ENCODE results near the gene FANCC.
"Not testable (repeated sequence)": the region's sequence is repeated elsewhere in the genome, so short reads cannot be mapped to it uniquely, and the experiment has no call there.

FANCC gene

GRCh38 chr9:95330720-95331404 lies 13.4 kb upstream of the FANCC start:
- no peak for DNase-seq (ENCODE audit: low read depth in 2 of 2)

DNA sequence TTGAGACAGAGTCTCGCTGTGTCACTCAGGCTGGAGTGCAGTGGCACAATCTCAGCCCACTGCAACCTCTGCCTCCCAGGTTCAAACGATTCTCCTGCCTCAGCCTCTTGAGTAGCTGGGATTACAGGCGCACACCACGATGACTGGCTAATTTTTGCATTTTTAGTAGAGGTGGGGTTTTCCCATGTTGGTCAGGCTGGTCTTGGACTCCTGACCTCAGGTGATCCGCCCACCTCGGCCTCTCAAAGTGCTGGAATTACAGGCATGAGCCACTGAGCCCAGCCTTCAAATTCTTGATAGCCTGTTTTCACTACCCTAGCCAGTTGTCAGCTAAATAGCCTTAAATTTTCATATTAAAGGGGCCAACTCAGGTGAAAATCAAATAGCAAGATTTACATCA lies 11.6 kb upstream of the FANCC start:
- not testable (repeated sequence) for DNase-seq (ENCODE audit: low read depth in 2 of 2)

DNA sequence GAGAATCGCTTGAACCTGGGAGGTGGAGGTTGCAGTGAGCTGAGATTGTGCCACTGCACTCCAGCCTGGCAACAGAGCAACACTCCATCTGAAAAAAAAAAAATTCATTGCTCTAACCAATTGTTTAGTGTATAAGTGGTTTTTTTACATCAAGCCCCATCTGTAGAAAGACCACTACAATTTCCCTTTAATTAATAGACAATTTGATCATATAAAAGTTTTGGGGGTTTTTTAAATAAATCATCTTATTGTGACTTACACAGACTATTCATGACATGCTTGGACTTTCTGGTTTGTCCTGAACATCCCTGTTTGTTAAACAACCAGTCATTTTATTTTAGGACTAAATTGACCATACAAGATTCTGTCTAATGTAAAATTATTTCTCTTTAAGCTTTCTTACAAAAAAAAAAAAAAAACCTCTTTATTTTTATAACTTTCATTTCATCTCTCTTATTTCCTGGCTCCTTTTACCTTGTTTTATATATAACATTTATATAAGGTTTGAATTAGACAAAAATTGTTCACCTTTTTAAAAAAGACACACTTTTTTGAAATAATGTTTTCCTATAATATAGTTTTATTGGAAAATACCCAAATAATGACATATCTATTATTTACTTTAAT lies 9.8 kb upstream of the FANCC start:
- DNase-seq (ENCODE audit: low read depth in 2 of 2), result no peak

- no peak for DNase-seq (ENCODE audit: low read depth in 2 of 2)
Observed at GRCh38 chr9:95325221-95325620, 7.7 kb upstream of the FANCC start.

DNA sequence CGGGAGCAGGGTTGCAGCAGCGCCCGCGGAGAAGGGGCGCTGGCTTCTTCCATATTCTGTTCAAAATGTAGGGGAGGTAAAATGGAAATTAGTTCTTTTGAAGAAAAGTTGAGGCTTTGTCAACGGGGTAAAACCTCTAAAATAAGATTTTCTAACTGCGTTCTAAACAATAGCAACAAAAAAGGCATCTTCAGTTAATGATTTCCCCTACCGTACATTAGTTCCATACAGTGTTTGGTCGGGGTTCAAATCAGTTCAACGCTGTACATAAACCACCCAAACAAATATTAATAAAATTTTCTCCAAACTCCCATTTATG lies 343 bp upstream of the FANCC start:
- DNase-seq (ENCODE audit: low read depth in 2 of 2), result no peak

DNA sequence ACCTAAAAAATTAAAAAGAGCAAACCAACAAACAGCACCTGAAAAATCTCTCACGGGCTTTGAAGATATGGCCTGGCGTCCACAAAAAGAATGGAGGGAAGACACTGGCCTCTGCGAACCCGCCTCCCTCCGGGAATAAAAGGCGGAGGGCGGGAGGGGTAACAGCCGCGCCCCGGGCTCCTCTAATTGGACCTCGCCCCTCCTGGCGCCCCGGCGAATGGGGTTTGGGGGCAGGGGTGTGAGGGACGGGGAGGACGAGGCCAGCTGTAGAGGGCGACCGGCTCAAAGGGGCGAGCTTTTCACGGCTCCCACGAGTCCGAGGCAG lies 753 bp downstream of the FANCC start:
- peak; percentile 9 to 52 for DNase-seq (ENCODE audit: low read depth in 2 of 2)

DNA sequence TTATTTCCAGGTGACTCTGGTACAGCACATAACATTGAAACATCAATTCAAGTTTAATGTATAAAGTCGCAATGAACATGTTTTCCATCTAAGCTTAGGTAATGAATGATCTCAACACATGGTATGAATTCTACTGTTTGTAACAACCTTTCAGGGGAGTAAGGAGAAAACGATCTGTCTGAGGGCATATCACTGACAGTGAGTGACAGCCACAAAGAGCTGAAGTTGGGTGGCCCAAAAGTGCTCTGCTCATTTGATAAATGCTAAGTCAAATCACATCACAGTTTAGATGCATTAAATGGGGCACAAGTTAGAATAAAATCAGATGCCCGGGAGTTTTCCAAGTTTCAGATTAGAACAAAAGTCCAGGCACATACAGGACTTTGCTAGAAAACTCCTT lies 1.2 kb downstream of the FANCC start:
- no peak for DNase-seq (ENCODE audit: low read depth in 2 of 2)

DNA sequence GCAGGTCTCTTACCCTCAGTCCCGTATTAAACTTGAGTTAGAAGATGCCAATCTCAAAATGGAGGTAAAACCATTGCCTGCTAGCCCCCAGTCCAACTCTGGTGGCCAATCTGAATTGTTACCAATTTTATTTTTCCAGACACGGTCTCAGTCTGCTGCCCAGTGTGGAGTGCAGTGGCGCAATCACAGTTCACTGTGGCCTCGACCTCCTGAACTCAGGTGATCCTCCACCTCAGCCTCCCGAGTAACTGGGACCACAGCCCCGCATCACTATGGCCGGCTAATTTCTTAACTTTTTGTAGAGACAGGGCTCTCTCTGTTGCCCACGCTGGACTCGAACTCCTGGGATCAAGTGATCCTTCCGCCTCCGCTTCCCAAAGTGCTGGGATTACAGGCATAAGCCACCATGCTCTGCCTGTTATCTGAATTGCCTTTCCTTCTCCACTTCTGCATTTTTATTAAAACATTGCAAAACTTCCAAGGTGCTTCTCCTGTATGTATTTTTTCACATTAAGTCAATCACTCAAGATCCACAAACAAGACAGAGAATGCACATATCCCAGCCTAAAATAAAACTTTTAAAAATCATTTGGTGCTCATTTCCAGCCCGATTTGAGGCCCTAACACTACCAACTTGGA lies 2.3 kb downstream of the FANCC start:
- no peak for DNase-seq (ENCODE audit: low read depth in 2 of 2)

DNA sequence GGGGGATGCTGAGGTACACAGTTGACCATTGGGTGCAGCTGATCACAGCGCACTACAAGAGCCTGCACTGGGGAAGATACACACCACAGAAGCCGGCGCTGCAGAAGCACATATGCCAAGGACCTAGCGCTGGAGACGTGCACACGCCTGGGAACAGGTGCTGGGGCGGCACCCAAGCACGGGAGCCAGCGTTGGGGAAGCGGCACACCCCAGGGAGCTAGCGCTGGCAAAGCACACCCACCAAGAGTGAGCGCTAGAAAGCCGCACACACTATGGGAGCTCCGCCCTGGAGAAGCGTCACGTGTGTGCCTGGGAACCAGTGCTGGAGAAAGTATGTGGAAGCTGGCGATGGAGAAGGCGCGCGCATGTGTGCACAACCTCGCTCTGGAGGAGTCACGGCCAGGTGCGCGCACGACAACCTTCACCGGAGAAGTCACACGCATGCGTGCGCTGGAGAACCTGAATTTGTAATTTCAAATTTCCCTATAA lies 4.5 kb downstream of the FANCC start:
- DNase-seq (ENCODE audit: low read depth in 2 of 2), result peak in 1 of 2 experiments; percentile 16

DNA sequence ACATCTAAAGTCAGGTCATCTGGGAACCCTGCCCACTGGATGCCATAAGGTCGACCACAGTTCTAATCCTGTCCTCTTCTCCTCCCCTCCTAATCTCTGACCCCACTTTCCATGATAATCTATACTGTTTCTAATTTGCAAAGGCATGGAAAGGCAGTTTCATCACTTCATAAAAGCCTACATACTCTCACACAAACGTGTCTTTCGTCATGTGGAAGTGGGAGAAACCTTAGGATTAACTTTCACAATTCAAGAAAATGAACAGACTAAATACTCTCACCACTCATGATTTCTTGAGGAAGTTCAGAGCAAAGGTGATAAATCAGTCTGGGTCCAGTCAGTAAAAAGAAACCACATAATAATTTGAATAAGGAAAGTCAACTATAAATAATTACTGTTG lies 5.5 kb downstream of the FANCC start:
- DNase-seq (ENCODE audit: low read depth in 2 of 2), result no peak

GRCh38 chr9:95307538-95307937 lies 10.0 kb downstream of the FANCC start:
- DNase-seq (ENCODE audit: low read depth in 2 of 2), result no peak

GRCh38 chr9:95306819-95307218 lies 10.7 kb downstream of the FANCC start:
- DNase-seq (ENCODE audit: low read depth in 2 of 2), result no peak

- no peak for DNase-seq (ENCODE audit: low read depth in 2 of 2)
Observed at GRCh38 chr9:95305770-95306492, 11.6 kb downstream of the FANCC start.

- no peak for DNase-seq (ENCODE audit: low read depth in 2 of 2)
Observed at GRCh38 chr9:95302479-95302878, 15.0 kb downstream of the FANCC start.

- DNase-seq (ENCODE audit: low read depth in 2 of 2), result no peak
Observed at GRCh38 chr9:95297760-95298159, 19.7 kb downstream of the FANCC start.

- DNase-seq (ENCODE audit: low read depth in 2 of 2), result no peak
Observed at GRCh38 chr9:95297316-95297715, 20.2 kb downstream of the FANCC start.

DNA sequence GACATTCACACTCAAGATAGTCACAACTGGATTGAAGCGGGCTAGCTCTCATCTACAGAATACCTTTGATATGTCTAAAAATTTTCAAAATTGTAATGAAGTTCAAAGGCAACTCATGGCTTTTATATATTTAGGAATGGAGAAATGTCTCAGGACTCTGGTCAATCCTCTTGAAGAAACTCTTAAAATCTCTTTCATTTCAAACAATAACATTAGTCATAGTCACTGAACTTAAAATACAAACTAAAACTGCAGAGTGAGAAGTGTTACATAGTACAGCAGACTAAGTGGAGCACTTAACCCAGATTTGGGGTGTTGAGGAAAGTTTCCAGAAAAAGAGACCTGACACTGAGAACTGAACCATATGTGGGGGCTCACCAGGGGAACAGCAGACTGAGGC lies 20.7 kb downstream of the FANCC start:
- no peak for DNase-seq (ENCODE audit: low read depth in 2 of 2)

- not testable (repeated sequence) for DNase-seq (ENCODE audit: low read depth in 2 of 2)
Observed at GRCh38 chr9:95293296-95293695, 24.2 kb downstream of the FANCC start.

GRCh38 chr9:95292226-95292625 lies 25.3 kb downstream of the FANCC start:
- no peak for DNase-seq (ENCODE audit: low read depth in 2 of 2)

DNA sequence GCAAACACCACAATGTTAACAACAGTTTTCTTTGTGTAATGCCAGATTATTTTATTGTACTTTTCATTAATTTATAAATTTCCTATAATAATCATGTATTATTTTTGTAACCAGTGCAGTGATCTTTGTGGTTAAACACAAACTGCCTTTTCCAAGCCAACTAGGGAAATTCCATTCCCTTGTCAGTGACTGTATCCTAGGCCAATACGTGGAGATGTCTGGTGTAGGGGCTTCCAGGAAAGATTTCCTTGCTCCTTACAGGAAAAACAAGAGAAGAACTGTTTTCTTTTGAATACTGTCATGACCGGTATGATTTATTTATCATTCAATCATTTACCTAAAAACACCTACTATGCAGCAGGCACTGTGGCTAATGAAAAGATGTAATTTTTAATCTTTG lies 31.4 kb downstream of the FANCC start:
- no peak for DNase-seq (ENCODE audit: low read depth in 2 of 2)

DNA sequence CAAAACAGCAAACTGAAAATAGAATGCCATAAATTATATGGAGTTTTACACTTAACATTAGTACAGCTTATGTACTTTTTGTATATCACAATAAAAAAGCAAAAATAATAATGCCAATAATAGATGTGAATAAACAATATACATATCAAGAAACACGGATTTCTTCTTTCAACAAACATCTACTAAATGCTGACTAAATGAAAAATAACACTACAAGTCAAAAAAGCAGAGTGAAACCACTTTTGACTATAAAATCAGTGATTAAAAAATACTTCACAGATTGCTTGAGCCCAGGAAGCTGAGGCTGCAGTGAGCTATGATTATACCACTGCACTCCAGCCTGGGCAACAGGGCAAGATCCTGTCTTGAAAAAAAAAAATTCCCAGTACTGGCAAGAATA lies 32.2 kb downstream of the FANCC start:
- no peak for DNase-seq (ENCODE audit: low read depth in 2 of 2)

DNA sequence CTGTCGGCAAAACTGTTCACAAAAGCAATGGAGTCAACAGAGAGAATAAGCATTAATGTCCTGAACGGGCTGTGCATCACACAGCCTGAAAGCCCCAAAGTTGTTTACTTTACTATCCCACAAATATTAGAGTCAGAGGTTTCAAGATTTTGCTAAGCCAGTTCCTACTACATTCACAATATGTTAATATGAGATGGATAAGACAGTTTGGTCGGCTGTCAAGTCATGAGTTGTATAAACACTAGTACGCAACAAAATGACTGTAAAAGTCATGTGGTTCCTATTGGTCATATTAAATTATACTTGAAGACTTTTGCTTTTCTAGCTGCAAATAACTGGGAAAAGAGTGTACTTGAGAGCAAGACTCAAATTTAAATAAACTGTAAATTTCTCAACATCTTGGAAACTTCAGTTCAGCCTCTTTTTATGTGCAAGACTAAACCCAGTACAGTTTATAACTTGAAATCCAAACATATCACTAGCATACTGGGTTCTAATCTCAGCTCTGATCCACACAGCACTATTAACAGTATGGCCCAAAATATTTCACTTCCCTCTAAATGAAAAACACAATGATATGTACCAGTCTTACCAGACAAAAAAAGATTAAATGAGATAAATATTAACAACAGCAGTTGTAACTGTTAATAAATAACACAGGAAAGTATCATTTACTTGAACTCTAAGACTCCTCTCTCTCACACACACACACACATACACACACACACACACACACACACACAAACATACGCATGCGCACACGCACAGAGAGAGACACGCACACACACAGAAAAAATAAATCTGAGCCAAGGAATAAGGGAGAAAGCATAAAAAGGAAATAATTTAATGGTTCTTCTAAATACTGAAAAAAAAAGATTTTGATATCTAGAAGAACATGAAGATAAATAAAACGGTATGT lies 33.1 kb downstream of the FANCC start:
- no peak for DNase-seq (ENCODE audit: low read depth in 2 of 2)

Data from stimulated activated CD4-positive, alpha-beta T cell treated with anti-CD3 and anti-CD28 coated beads, Interleukin-12 subunit alpha, Interleukin-12 subunit beta, amount 100 ng/mL, for 24 hours (primary cell).